PC-3 (cell line): ENCODE results near the gene STK39.

ENCODE experiments used
- EZH2phosphoT487 ChIP-seq: fragments of 300-600 bp; sonication (generic); IDR thresholded peaks from 2 replicates; pipeline ENCODE4 v1.6.1; 2018; ENCODE audit warnings: mild to moderate bottlenecking, antibody characterized with exemption, low read length, borderline replicate concordance
- TF ChIP-seq, protein P1 (sequence below): fragments of 300-600 bp; sonication (generic); conservative IDR thresholded peaks from 2 replicates; pipeline ENCODE4 v1.5.1; 2017; ENCODE audit warnings: antibody characterized with exemption, low read depth, mild to moderate bottlenecking, low read length

DNA sequence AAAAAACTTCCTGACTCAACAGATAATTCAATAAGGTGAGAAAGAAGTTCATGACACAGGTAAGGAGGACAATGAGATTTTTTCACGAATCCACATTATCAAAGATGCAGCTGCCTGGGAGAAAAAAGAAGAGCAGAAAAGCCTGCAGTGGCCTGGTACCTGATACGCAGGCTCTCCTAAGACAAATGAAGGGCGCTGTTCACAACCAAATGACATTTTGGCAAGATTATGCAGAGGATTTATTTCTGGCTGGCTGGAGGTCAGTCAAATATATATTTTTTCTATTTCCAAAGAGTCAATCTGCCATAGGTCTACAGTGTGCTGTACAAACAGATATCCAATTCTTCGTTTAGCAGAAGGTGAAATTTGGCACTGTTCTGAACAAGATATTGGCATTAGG lies 257.3 kb downstream of the STK39 start:
- TF ChIP-seq, protein P1, sequence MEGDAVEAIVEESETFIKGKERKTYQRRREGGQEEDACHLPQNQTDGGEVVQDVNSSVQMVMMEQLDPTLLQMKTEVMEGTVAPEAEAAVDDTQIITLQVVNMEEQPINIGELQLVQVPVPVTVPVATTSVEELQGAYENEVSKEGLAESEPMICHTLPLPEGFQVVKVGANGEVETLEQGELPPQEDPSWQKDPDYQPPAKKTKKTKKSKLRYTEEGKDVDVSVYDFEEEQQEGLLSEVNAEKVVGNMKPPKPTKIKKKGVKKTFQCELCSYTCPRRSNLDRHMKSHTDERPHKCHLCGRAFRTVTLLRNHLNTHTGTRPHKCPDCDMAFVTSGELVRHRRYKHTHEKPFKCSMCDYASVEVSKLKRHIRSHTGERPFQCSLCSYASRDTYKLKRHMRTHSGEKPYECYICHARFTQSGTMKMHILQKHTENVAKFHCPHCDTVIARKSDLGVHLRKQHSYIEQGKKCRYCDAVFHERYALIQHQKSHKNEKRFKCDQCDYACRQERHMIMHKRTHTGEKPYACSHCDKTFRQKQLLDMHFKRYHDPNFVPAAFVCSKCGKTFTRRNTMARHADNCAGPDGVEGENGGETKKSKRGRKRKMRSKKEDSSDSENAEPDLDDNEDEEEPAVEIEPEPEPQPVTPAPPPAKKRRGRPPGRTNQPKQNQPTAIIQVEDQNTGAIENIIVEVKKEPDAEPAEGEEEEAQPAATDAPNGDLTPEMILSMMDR = no peak
- no peak for TF ChIP-seq EZH2phosphoT487
